ENCODE measurements around the gene EXOC6B. TPM values are rescaled to one million over a fixed set of nuclear protein-coding genes. Genes with fewer than 3 reads are reported as not detected.
A peak's percentile ranks its signal among the peaks of the same experiment; 100 is the strongest.

Gene EXOC6B
- total and polyA plus RNA-seq, 9 of the 15 experiments (the other 6 are each of a cell fraction or from before 2014, with no cell fraction given): 0.28 to 4.2 (median 2.0) TPM

- TF ChIP-seq REST (IDR thresholded peaks at IDR 0.05; ENCODE audit: borderline replicate concordance) (peak; percentile 56), REST (CRISPR knock-in tag; IDR thresholded peaks at IDR 0.05; ENCODE audit: low read depth) (no peak), ESRRA (IDR thresholded peaks at IDR 0.05; ENCODE audit: borderline replicate concordance, low read depth) (no peak)
Measured at GRCh38 chr2:72846171-72847095, 20.6 kb upstream of the EXOC6B start (continued).

All from K562 (cell line).